ENCODE measurements around the gene APC2.
"Not testable (repeated sequence)": the region's sequence is repeated elsewhere in the genome, so short reads cannot be mapped to it uniquely, and the experiment has no call there.

Gene APC2

DNA sequence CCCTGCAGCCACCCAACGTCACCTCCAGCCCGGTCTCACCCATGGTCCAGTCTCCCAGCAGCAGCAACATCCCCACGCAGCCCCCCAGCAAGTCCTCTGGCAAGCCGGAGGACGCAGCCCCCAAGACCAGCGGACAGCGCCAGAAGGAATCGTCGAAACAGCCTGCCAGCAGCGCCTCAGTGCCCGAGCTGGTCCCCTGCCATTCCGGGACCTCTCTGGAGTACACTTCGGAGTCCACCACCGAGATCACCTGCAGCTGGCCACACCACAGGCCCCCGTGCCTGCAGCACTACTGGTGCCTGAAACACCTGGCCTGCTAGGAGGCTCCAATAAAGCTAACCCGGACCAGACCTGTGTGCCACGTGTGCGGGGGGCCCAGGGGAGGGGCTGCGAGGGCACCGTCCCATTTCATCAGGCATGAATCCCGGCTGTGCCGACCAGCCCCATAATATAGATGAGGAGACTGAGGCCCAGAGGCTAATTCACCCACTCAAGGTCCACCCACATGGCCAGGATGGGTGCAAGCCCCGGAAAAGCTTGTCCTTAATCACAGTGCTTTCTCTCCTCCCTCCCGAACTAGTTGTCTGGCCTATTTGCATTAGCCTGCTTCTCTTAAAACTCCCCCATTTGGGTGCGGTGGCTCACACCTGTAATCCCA lies 47.8 kb downstream of the APC2 start:
- Histone ChIP-seq H3K9ac (ENCODE audit: low read length) (no peak overlapping the region), H3K27ac (ENCODE audit: low read depth, low read length) (no peak overlapping the region), H3K4me1 (ENCODE audit: control insufficient read depth, insufficient read depth, low read length) (no peaks in the 10 kb centered on the region), H3K27me3 (ENCODE audit: control insufficient read depth, insufficient read depth, low read length) (peaks cover 32% of the 10 kb centered on the region), H3K36me3 (ENCODE audit: control insufficient read depth, insufficient read depth, low read length) (no peaks in the 10 kb centered on the region), H3K4me3 (ENCODE audit: low read depth, low read length) (no peak overlapping the region), H3K9me3 (ENCODE audit: control insufficient read depth, insufficient read depth, low read depth, low read length) (peaks cover 4% of the 10 kb centered on the region)

DNA sequence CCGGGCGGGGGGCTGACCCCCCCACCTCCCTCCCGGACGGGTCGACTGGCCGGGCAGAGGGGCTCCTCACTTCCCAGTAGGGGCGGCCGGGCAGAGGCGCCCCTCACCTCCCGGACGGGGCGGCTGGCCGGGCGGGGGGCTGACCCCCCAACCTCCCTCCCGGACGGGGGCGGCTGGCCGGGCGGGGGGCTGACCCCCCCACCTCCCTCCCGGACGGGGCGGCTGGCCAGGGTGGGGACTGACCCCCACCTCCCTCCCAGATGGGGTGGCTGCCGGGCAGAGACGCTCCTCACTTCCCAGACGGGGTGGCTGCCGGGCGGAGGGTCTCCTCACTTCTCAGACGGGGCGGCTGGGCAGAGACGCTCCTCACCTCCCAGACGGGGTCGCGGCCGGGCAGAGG lies 49.3 kb downstream of the APC2 start:
- peaks cover 32% of the 10 kb centered on the region for H3K27me3 ChIP-seq (ENCODE audit: control insufficient read depth, insufficient read depth, low read length)
- H3K9me3 ChIP-seq (ENCODE audit: control insufficient read depth, insufficient read depth, low read depth, low read length); H3K9ac ChIP-seq (ENCODE audit: low read length); H3K36me3 ChIP-seq (ENCODE audit: control insufficient read depth, insufficient read depth, low read length); H3K4me1 ChIP-seq (ENCODE audit: control insufficient read depth, insufficient read depth, low read length); H3K27ac ChIP-seq (ENCODE audit: low read depth, low read length); H3K4me3 ChIP-seq (ENCODE audit: low read depth, low read length): not testable (repeated sequence)

DNA sequence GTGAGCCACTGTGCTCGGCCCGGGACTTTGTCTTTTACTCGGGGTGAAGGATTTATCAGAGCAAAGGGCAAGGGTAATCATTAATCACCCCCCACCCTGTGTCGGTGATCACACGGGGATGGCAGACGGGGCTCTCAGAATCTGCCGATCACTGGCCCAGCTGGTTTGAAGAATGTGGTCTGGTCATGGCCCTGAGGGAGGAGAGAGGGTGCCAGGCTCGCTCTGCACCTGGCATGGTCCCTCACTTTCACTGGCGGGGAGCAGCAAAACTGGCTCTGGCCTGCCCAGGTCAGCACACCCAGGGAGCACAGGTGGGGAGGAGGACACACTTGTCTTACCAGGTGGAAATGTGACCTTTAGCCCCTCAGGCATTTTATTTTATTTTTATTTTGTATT lies 51.3 kb downstream of the APC2 start:
- no peak overlapping the region for H3K27ac ChIP-seq (ENCODE audit: low read depth, low read length)

DNA sequence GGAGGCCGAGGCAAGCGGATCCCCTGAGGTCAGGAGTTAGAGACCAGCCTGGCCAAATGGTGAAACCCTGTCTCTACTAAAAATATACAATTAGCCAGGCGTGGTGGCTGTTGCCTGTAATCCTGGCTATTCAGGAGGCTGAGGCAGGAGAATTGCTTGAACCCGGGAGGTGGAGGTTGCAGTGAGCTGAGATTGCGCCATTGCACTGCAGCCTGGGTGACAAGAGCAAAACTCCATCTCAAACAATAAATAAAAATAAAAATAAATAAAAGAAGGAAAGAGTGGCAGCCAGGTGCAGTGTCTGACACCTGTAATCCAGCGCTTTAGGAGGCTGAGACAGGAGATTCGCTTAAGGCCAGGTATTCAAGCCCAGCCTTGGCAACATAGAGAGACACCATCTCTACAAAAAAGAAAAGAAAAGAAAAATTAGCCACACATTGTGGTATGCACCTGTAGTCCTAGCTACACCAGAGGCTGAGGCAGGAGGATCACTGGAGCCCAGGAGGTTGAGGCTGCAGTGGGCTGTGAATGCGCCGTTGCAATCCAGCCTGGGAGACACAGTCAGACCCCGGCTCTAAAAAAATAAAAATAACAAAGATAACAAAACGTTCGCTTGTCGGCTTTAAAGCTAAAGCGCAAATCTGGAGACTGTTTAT lies 52.6 kb downstream of the APC2 start:
- Histone ChIP-seq H3K27ac (ENCODE audit: low read depth, low read length) (no peak overlapping the region), H3K9ac (ENCODE audit: low read length) (no peak overlapping the region)

More for the DNA sequence above, 51.3 kb downstream of the APC2 start:
- peaks cover 40% of the 10 kb centered on the region for H3K27me3 ChIP-seq (ENCODE audit: control insufficient read depth, insufficient read depth, low read length)
- no peak overlapping the region for H3K9ac ChIP-seq (ENCODE audit: low read length)
- peaks cover 4% of the 10 kb centered on the region; the same call in 1 of the 2 replicates for H3K4me1 ChIP-seq (ENCODE audit: control insufficient read depth, insufficient read depth, low read length)
- no peak overlapping the region for H3K4me3 ChIP-seq (ENCODE audit: low read depth, low read length)
- no peaks in the 10 kb centered on the region for H3K36me3 ChIP-seq (ENCODE audit: control insufficient read depth, insufficient read depth, low read length)
- peaks cover 4% of the 10 kb centered on the region for H3K9me3 ChIP-seq (ENCODE audit: control insufficient read depth, insufficient read depth, low read depth, low read length)

DNA sequence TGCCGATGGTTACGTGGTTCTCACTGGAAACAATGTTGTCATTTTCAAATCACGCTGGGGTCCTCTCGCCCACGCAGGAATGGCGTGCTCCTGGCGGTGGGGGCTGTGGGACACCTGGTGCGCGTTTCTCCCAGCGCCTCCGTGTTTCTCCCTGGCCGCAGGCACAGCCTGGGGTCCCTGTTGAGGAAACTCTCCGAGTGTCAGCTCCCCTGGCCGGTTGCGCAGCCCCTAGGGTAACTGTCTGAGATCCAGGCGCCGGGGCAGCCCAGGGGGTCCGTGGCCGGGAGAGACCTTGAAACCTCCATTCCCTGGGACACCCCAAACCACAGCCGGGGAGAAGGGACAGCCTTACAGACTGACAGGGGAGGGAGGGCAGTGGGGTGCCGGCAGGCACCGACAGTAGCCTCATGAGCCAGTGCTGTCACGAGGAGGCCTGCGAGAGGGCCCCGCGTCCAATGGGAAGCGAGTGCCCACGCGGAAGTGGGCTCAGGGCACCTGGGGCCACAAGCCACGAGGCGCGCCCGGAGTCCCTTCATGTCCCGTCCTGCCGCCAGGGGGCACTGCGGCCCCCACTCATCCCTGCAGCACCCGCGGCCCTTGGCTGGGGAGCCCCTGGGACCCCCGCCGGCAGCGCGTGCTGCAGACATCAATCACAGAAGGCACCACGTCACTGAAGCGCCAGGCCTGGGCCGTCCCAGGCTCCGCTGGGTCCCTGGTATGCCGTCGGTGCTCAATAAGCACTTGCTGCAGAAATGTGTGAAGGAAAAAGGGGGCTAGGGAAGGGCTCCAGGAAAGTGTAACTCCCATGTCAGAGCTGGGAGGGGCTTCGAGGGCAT lies 53.4 kb downstream of the APC2 start:
- Histone ChIP-seq H3K27ac (ENCODE audit: low read depth, low read length) (no peak overlapping the region), H3K4me3 (ENCODE audit: low read depth, low read length) (peak overlapping the region; percentile 49), H3K9ac (ENCODE audit: low read length) (no peak overlapping the region)

More for the DNA sequence above, 52.6 kb downstream of the APC2 start:
- Histone ChIP-seq H3K9me3 (ENCODE audit: control insufficient read depth, insufficient read depth, low read depth, low read length) (peaks cover 4% of the 10 kb centered on the region), H3K4me1 (ENCODE audit: control insufficient read depth, insufficient read depth, low read length) (peaks cover 7% of the 10 kb centered on the region; the same call in 1 of the 2 replicates), H3K36me3 (ENCODE audit: control insufficient read depth, insufficient read depth, low read length) (no peaks in the 10 kb centered on the region), H3K4me3 (ENCODE audit: low read depth, low read length) (peak overlapping the region; percentile 49; the same call in 1 of the 2 replicates), H3K27me3 (ENCODE audit: control insufficient read depth, insufficient read depth, low read length) (peaks cover 41% of the 10 kb centered on the region)

DNA sequence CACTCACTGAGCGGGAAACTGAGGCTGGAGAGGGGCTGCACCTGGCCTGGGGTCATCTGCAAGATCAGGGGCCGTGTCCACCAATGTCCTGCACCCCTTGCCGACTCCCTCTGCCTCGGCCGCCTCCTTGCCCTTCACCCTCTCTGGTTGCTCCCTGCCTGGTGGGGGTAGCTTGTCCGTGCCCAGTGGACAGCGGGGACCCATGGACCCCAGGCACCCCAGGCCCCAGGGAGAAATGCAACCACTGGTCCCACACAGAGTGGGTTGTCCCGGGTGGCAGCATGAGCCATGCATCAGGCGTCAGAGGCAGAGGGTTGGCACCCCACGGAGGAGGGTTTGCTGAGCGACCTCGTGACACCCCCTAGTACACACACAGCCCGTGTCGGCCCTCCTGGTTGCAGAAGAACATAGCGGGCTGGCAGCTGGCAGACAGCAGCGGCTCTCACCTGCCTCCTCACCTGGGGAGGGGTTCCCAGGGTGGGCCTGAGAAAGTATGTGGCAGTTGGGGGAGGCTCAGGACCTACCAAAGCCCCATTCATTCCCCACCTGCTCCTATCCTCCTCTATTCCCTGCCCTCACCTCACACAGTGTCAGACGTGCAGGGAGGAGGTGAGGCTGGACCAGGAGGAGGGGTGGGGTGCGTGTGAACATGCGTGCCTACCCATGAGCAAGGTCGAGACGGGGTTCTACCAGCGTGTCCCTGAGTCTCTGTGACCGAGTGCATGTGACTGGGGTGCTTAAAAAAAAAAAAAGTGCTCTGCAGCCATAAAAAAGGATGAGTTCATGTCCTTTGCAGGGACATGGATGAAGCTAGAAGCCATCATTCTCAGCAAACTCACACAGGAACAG lies 54.2 kb downstream of the APC2 start:
- Histone ChIP-seq H3K4me1 (ENCODE audit: control insufficient read depth, insufficient read depth, low read length) (peaks cover 7% of the 10 kb centered on the region; the same call in 1 of the 2 replicates), H3K27ac (ENCODE audit: low read depth, low read length) (no peak overlapping the region), H3K9me3 (ENCODE audit: control insufficient read depth, insufficient read depth, low read depth, low read length) (peaks cover 4% of the 10 kb centered on the region), H3K9ac (ENCODE audit: low read length) (no peak overlapping the region), H3K27me3 (ENCODE audit: control insufficient read depth, insufficient read depth, low read length) (peaks cover 42% of the 10 kb centered on the region), H3K4me3 (ENCODE audit: low read depth, low read length) (peak overlapping the region; percentile 49), H3K36me3 (ENCODE audit: control insufficient read depth, insufficient read depth, low read length) (no peaks in the 10 kb centered on the region)

More for the DNA sequence above, 53.4 kb downstream of the APC2 start:
- peaks cover 41% of the 10 kb centered on the region for H3K27me3 ChIP-seq (ENCODE audit: control insufficient read depth, insufficient read depth, low read length)
- H3K4me1 ChIP-seq (ENCODE audit: control insufficient read depth, insufficient read depth, low read length) = peaks cover 7% of the 10 kb centered on the region; the same call in 1 of the 2 replicates
- no peaks in the 10 kb centered on the region for H3K36me3 ChIP-seq (ENCODE audit: control insufficient read depth, insufficient read depth, low read length)
- peaks cover 4% of the 10 kb centered on the region for H3K9me3 ChIP-seq (ENCODE audit: control insufficient read depth, insufficient read depth, low read depth, low read length)

DNA sequence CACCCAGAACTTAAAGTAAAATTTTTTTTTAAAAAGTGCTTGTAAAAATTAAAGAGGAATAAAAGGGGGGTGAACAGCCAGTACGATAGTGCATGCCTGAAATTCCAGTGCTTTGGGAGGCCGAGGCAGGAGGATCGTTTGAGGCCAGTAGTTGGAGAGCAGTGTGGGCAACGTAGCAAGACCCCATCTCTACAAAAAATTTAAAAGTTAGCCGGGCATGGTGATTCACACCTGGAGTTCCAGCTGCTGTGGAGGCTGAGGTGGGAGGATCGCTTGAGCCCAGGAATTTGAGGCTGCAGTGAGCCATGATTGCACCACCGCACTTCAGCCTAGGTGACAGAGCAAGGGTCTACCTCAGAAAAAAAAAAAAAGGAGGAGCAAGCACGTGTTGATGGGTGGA lies 55.1 kb downstream of the APC2 start:
- no peaks in the 10 kb centered on the region for H3K36me3 ChIP-seq (ENCODE audit: control insufficient read depth, insufficient read depth, low read length)
- H3K4me1 ChIP-seq (ENCODE audit: control insufficient read depth, insufficient read depth, low read length) = peaks cover 7% of the 10 kb centered on the region; the same call in 1 of the 2 replicates
- peaks cover 2% of the 10 kb centered on the region for H3K9me3 ChIP-seq (ENCODE audit: control insufficient read depth, insufficient read depth, low read depth, low read length)
- no peak overlapping the region for H3K4me3 ChIP-seq (ENCODE audit: low read depth, low read length)
- H3K27me3 ChIP-seq (ENCODE audit: control insufficient read depth, insufficient read depth, low read length) = peaks cover 49% of the 10 kb centered on the region
- no peak overlapping the region for H3K9ac ChIP-seq (ENCODE audit: low read length)
- no peak overlapping the region for H3K27ac ChIP-seq (ENCODE audit: low read depth, low read length)

DNA sequence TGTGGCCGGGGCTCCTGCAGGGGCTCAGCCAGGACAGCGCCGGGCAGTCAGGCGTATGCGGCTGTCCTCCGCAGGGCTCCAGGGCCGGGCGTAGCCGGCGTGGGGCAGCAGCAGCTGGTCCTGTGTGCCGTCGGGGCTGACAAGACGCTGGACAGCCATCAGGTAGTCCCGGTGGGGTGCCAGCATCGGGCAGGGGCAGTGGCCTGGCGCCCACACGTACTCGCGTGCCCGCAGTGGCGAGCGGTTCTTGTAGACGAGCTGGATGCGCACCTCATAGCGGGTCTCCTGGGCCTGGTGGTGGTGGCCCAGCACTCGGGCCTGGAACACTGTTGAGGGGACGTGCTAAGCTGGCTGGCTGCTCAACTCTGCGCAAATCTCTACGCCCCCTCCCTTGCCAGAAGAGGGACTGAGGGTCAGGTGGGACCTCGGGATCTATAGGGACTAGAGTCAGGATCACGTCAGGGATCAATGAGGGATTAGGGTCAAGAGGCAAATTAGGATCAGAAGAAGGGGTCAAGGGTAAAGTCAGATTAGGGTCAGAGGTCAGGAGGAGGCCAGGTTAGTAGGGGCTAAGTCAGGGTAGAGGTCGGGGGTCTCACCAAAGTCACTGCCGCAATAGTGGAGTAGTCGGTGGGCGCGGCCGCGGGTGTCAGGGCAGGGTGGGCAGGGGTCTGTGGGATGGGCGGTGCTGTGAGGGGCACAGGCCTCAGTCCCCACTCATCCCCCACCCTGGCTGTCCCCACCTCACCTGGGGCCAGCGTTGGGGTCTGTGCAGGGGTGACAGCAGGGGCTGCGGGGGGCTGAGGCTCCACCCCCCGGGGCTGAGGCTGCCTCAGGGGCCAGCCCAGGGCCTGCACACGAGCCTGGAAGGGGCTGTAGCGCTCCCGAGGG lies 56.3 kb downstream of the APC2 start:
- H3K27ac ChIP-seq (ENCODE audit: low read depth, low read length) = no peak overlapping the region
- no peak overlapping the region for H3K9ac ChIP-seq (ENCODE audit: low read length)

DNA sequence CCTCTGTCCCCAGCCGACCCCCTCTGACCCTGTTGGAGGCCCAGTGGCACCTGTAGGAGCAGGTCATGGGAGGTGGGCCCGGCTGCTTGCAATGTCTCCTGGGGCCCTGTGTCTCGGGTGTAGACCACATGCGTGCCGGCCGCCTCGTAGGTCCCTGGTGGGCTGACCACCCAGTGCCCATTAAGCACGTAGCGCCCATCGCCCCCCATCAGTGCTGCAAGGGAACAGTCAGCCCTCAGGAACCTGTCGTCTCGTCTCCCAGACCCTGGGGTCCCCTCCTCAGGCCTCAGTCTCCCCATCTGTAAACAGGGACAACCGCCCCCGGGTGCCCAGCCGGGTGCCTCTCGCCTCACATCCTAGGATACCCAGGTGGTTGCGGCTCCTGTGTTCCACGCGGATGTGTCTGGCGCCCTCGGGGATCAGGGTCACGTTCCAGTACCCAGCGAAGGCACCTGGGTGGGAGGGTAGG lies 57.3 kb downstream of the APC2 start:
- Histone ChIP-seq H3K9ac (ENCODE audit: low read length) (no peak overlapping the region), H3K27ac (ENCODE audit: low read depth, low read length) (no peak overlapping the region), H3K36me3 (ENCODE audit: control insufficient read depth, insufficient read depth, low read length) (no peaks in the 10 kb centered on the region), H3K27me3 (ENCODE audit: control insufficient read depth, insufficient read depth, low read length) (peaks cover 67% of the 10 kb centered on the region), H3K4me3 (ENCODE audit: low read depth, low read length) (peak overlapping the region; percentile 85), H3K9me3 (ENCODE audit: control insufficient read depth, insufficient read depth, low read depth, low read length) (no peaks in the 10 kb centered on the region), H3K4me1 (ENCODE audit: control insufficient read depth, insufficient read depth, low read length) (peaks cover 9% of the 10 kb centered on the region; the same call in 1 of the 2 replicates)

More for the DNA sequence above, 56.3 kb downstream of the APC2 start:
- no peaks in the 10 kb centered on the region for H3K9me3 ChIP-seq (ENCODE audit: control insufficient read depth, insufficient read depth, low read depth, low read length)
- H3K36me3 ChIP-seq (ENCODE audit: control insufficient read depth, insufficient read depth, low read length) = no peaks in the 10 kb centered on the region
- peaks cover 59% of the 10 kb centered on the region for H3K27me3 ChIP-seq (ENCODE audit: control insufficient read depth, insufficient read depth, low read length)
- peaks cover 9% of the 10 kb centered on the region; the same call in 1 of the 2 replicates for H3K4me1 ChIP-seq (ENCODE audit: control insufficient read depth, insufficient read depth, low read length)
- no peak overlapping the region for H3K4me3 ChIP-seq (ENCODE audit: low read depth, low read length)

Data from HUES6 (cell line).